Neural cell (in vitro differentiated cells): ENCODE measurements around the gene NDUFS5. TPM values are rescaled to one million over a fixed set of nuclear protein-coding genes. Genes with fewer than 3 reads are reported as not detected.

Experiments
- H2AFZ ChIP-seq: fragments of 200-600, 300-800 bp; sonication (generic), shearing (Covaris generic); 2 replicates; pipeline ENCODE4 v1.6.0; 2014; ENCODE audit warnings: low read depth, mild to moderate bottlenecking, antibody characterized with exemption, low read length, moderate library complexity
- H3F3A ChIP-seq: fragments of 200-600 bp; shearing (Covaris generic); 2 replicates; pipeline ENCODE4 v1.6.1; 2016; ENCODE audit warnings: mild to moderate bottlenecking, moderate library complexity, mixed read lengths, antibody characterized with exemption, low read length; ENCODE audit not compliant: insufficient read depth, poor library complexity, severe bottlenecking
- H3K27ac ChIP-seq: fragments of 200-600, 300-800 bp; sonication (generic), shearing (Covaris generic); 2 replicates; pipeline ENCODE4 v1.5.1; 2014; ENCODE audit warnings: mild to moderate bottlenecking, low read length, moderate library complexity
- H3K27me3 ChIP-seq: fragments of 300-800, 200-600 bp; sonication (generic), shearing (Covaris generic); 2 replicates; pipeline ENCODE4 v1.6.0; 2014; ENCODE audit warnings: mild to moderate bottlenecking, low read depth, low read length, moderate library complexity; ENCODE audit not compliant: insufficient read depth
- H3K36me3 ChIP-seq: fragments of 300-800, 200-600 bp; sonication (generic), shearing (Covaris generic); 2 replicates; pipeline ENCODE4 v1.5.1; 2014; ENCODE audit warnings: mild to moderate bottlenecking, antibody characterized with exemption, low read length, moderate library complexity; ENCODE audit not compliant: insufficient read depth
- H3K4me2 ChIP-seq: fragments of 300-800, 200-600 bp; sonication (generic), shearing (Covaris generic); 2 replicates; pipeline ENCODE4 v1.6.0; 2014; ENCODE audit warnings: mild to moderate bottlenecking, low read length
- H3K4me3 ChIP-seq: fragments of 300-800, 200-600 bp; sonication (generic), shearing (Covaris generic); 2 replicates; pipeline ENCODE4 v1.5.1; 2014; ENCODE audit warnings: mild to moderate bottlenecking, low read length, moderate library complexity
- H3K79me2 ChIP-seq: fragments of 200-600 bp; shearing (Covaris generic); replicated peaks from 2 replicates; pipeline ENCODE4 v1.6.0; 2014; ENCODE audit warnings: mild to moderate bottlenecking, low read length, moderate library complexity; ENCODE audit not compliant: insufficient read depth
- H3K9ac ChIP-seq: fragments of 300-800, 200-600 bp; sonication (generic), shearing (Covaris generic); 2 replicates; pipeline ENCODE4 v1.6.1; 2016; ENCODE audit warnings: mild to moderate bottlenecking, low read length, mixed read lengths
- H3K9me2 ChIP-seq: fragments of 200-600 bp; shearing (Covaris generic); 2 replicates; pipeline ENCODE4 v1.6.1; 2016; ENCODE audit warnings: mild to moderate bottlenecking, low read length, mixed read lengths; ENCODE audit not compliant: insufficient read depth
- H3K9me3 ChIP-seq: fragments of 200-600, 300-800 bp; sonication (generic), shearing (Covaris generic); 2 replicates; pipeline ENCODE4 v1.6.1; 2016; ENCODE audit warnings: mild to moderate bottlenecking, mixed run types, low read length, moderate library complexity, mixed read lengths
- H4K20me1 ChIP-seq: fragments of 200-600 bp; shearing (Covaris generic); 2 replicates; pipeline ENCODE4 v1.6.1; 2016; ENCODE audit warnings: mild to moderate bottlenecking, mixed run types; ENCODE audit not compliant: insufficient read depth
- CTCF ChIP-seq: fragments of 450-650 bp; IDR thresholded peaks from 2 replicates; pipeline ENCODE4 v1.5.1; 2014; ENCODE audit warnings: antibody characterized with exemption, mild to moderate bottlenecking, moderate library complexity; ENCODE audit not compliant: poor library complexity, severe bottlenecking
- EP300 ChIP-seq: fragments of 450-650 bp; conservative IDR thresholded peaks from 2 replicates; pipeline ENCODE4 v1.6.1; 2014; ENCODE audit warnings: antibody characterized with exemption, mild to moderate bottlenecking, moderate library complexity; ENCODE audit not compliant: poor library complexity, severe bottlenecking
- EZH2 ChIP-seq: fragments of 200-600, 300-800 bp; shearing (Covaris generic), sonication (generic); IDR thresholded peaks from 2 replicates; pipeline ENCODE4 v1.6.1; 2014; ENCODE audit warnings: antibody characterized with exemption, low read length, borderline replicate concordance, mild to moderate bottlenecking; ENCODE audit not compliant: insufficient read depth, poor library complexity, severe bottlenecking
- MXI1 ChIP-seq: fragments of 450-650 bp; conservative IDR thresholded peaks from 2 replicates; pipeline ENCODE4 v1.6.1; 2014; ENCODE audit warnings: antibody characterized with exemption, mild to moderate bottlenecking; ENCODE audit not compliant: poor library complexity, severe bottlenecking
- POLR2AphosphoS5 ChIP-seq: IDR thresholded peaks from 2 replicates; pipeline ENCODE4 v1.6.1; 2012
- RAD21 ChIP-seq: fragments of 450-650 bp; conservative IDR thresholded peaks from 2 replicates; pipeline ENCODE4 v1.6.1; 2014; ENCODE audit warnings: antibody characterized with exemption, mild to moderate bottlenecking, moderate library complexity
- REST ChIP-seq: IDR thresholded peaks from 2 replicates; pipeline ENCODE4 v1.6.1; 2012; ENCODE audit warnings: borderline replicate concordance
- SMC3 ChIP-seq: fragments of 450-650 bp; conservative IDR thresholded peaks from 2 replicates; pipeline ENCODE4 v1.6.1; 2014; ENCODE audit warnings: antibody characterized with exemption, mild to moderate bottlenecking, moderate library complexity; ENCODE audit not compliant: poor library complexity
- TAF1 ChIP-seq: IDR thresholded peaks from 2 replicates; pipeline ENCODE4 v1.6.1; 2012; ENCODE audit warnings: low read depth
- polyA plus RNA-seq: library from polyadenylated mRNA; depleted of rRNA; stranded (reverse); fragments of >200 nt; gene quantifications from 2 replicates; pipeline ENCODE4 v1.2.3, GENCODE V29; 2014

Gene NDUFS5
- polyA plus RNA-seq, 1 donor from 2014 or later = 1,398 TPM

GRCh38 chr1:39084191-39084590, 58.0 kb downstream of the NDUFS5 start:
- H3K27ac ChIP-seq = no peak overlapping the region
- peak overlapping the region; percentile 16 for H3K9ac ChIP-seq
- peaks cover 18% of the 10 kb centered on the region for H4K20me1 ChIP-seq
- H3K27me3 ChIP-seq = no peaks in the 10 kb centered on the region
- H2AFZ ChIP-seq = no peak overlapping the region
- H3K9me3 ChIP-seq = no peaks in the 10 kb centered on the region
- H3K4me3 ChIP-seq = peak overlapping the region; percentile 96
- H3F3A ChIP-seq = no peaks in the 10 kb centered on the region
- peaks cover 42% of the 10 kb centered on the region for H3K79me2 ChIP-seq
- peaks cover 8% of the 10 kb centered on the region for H3K36me3 ChIP-seq
- H3K9me2 ChIP-seq = no peaks in the 10 kb centered on the region
- H3K4me2 ChIP-seq = peak overlapping the region; percentile 87
- TF ChIP-seq RAD21 (no peak), SMC3 (no peak), EZH2 (no peak), POLR2AphosphoS5 (no peak), MXI1 (no peak), CTCF (no peak), TAF1 (no peak), EP300 (no peak), REST (no peak)

Other genes starting within 250 kb of the NDUFS5 start
- 23.3 and 23.6 TPM in 2 replicates for gene RRAGC, start 166.6 kb upstream of the NDUFS5 start, polyA plus RNA-seq
- gene MYCBP, start 153.0 kb upstream of the NDUFS5 start, polyA plus RNA-seq = 2.2 and 3.0 TPM in 2 replicates
- gene GJA9, start 144.8 kb upstream of the NDUFS5 start, polyA plus RNA-seq = not detected in 2 replicates
- gene RHBDL2, start 84.5 kb upstream of the NDUFS5 start, polyA plus RNA-seq = not detected in 2 replicates
- gene AKIRIN1, start 35.1 kb upstream of the NDUFS5 start, polyA plus RNA-seq = 179 and 181 TPM in 2 replicates
- 176 and 185 TPM in 2 replicates for gene MACF1, start 178.3 kb downstream of the NDUFS5 start, polyA plus RNA-seq